Activated CD8-positive, alpha-beta T cell treated with anti-CD3 and anti-CD28 coated beads for 36 hours (primary cell): ENCODE measurements around the gene PAK6. TPM values are rescaled to one million over a fixed set of nuclear protein-coding genes. Genes with fewer than 3 reads are reported as not detected.

Source experiments
- ATAC-seq: fragments of 200-7000 bp; cut with Tn5 transposase; one replicate; pipeline ENCODE4 v1.10.0; 2021; ENCODE audit warnings: mild to moderate bottlenecking, moderate library complexity
- CTCF ChIA-PET: fragments of 350-600 bp; sonication (Branson Sonifier 250); formaldehyde crosslinking; loops from one replicate; lab custom pipeline; 2021; ENCODE audit warnings: antibody characterized with exemption; lab: Charles Lee
- POLR2A ChIA-PET: fragments of 350-600 bp; sonication (Branson Sonifier 250); formaldehyde crosslinking; loops from one replicate; lab custom pipeline; 2021; ENCODE audit warnings: antibody characterized with exemption; lab: Charles Lee
- DNase-seq: peaks from one replicate; pipeline ENCODE4 v3.0.0-alpha.2; 2020
- H3K27ac Mint-ChIP-seq: one replicate; pipeline ENCODE4 v1.8.0; 2021; ENCODE audit warnings: mild to moderate bottlenecking, mixed read lengths
- H3K27me3 Mint-ChIP-seq: one replicate; pipeline ENCODE4 v1.8.0; 2021; ENCODE audit warnings: mixed read lengths
- H3K36me3 Mint-ChIP-seq: one replicate; pipeline ENCODE4 v1.8.0; 2021; ENCODE audit warnings: low read depth, mixed read lengths
- H3K4me1 Mint-ChIP-seq: one replicate; pipeline ENCODE4 v1.8.0; 2021; ENCODE audit warnings: low read depth, mixed read lengths
- H3K4me3 Mint-ChIP-seq: one replicate; pipeline ENCODE4 v1.8.0; 2021; ENCODE audit warnings: mild to moderate bottlenecking, moderate library complexity, mixed read lengths
- H3K9me3 Mint-ChIP-seq: one replicate; pipeline ENCODE4 v1.8.0; 2021; ENCODE audit warnings: mixed read lengths
- CTCF ChIP-seq: fragments of 200-600 bp; IDR thresholded peaks from one replicate; pipeline ENCODE4 v1.8.0; 2022; ENCODE audit warnings: antibody characterized with exemption, mild to moderate bottlenecking
- intact Hi-C: fragments of 100-400 bp; cut with micrococcal nuclease; formaldehyde crosslinking; loops from one replicate; pipeline ENCODE4 v1.10.0; 2022
- total RNA-seq, 2 experiments: library from RNA; stranded (reverse); gene quantifications; one replicate each; pipeline ENCODE4 v1.2.3, GENCODE V29; 2021

Gene PAK6
- total RNA-seq, 2 experiments from 2014 or later: 0.67 to 0.83 TPM

DNA sequence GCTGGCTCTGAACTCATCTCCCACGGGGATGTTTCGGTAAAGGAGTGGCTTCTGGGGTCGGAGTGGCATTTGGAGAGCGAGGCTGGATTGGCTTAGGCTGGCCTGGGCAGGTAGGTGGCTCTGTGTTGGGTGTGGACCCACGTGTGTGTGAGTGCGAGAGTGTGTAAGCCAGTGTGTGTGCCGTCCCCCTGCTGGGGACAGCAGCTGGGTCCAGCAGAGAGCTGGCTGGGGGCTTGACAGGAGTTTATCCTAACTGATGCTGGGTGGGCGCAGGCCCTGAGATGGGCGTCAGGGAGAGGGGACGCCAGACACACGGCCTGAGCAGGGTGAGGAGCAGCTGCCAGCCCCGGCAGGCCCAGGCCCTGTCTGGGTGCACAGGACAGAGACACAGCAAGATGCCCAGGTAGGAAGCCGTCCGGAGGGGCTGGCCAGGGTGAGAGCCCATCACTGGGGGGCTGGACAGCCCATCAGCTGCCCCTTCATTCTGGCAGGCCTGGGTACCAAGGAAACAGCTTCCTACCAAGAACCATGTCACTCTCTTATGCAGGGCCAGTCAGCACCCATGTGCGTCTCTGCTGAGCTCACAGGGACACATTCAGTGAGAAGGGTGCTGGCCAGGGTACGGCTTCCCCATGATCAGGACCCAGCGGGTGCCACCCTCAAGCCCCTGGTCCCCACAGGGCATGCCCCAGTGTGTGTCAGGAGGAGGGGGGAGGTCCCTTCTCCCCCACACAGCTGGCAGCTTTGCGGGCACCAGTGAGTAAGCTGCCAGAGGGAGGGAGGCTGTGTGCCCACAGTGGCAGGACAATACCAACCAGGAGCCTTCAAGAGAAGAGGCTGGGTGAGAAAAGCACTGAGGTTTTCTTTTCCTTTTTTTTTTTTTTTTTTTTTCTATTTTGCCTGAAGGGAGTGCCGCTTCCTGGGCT, 1.1 kb downstream of the PAK6 start:
- ATAC-seq: no peak
- no peak for TF ChIP-seq CTCF
- ChIA-PET CTCF (interaction anchor here (2.9 to 5.9 kb wide), 3 partner anchors 22 to 39 kb away, joined by 17 to 55 read pairs (median 19); no protein-coding TSS in a partner anchor), POLR2A (interaction anchor here (0.6 to 1.0 kb wide), 2 partner anchors 22 to 34 kb away, joined by 3 to 4 read pairs; no protein-coding TSS in a partner anchor)
- H3K27me3 Mint-ChIP-seq: peaks cover 18% of the 10 kb centered on the region
- H3K4me1 Mint-ChIP-seq: peaks cover 7% of the 10 kb centered on the region
- H3K9me3 Mint-ChIP-seq: no peaks in the 10 kb centered on the region
- no peak overlapping the region for H3K4me3 Mint-ChIP-seq
- no peaks in the 10 kb centered on the region for H3K36me3 Mint-ChIP-seq
- no peak for DNase-seq
- H3K27ac Mint-ChIP-seq: no peak overlapping the region
- intact Hi-C loops: no loop called here

GRCh38 chr15:40240619-40241221, 1.9 kb downstream of the PAK6 start:
- ChIA-PET POLR2A (no interaction called here), CTCF (interaction anchor here (0.8 to 5.9 kb wide), 4 partner anchors 18 to 38 kb away, joined by 3 to 55 read pairs (median 18); no protein-coding TSS in a partner anchor)
- Mint-ChIP-seq H3K4me1 (peaks cover 7% of the 10 kb centered on the region), H3K4me3 (no peak overlapping the region), H3K27me3 (peaks cover 18% of the 10 kb centered on the region), H3K27ac (no peak overlapping the region), H3K36me3 (no peaks in the 10 kb centered on the region), H3K9me3 (no peaks in the 10 kb centered on the region)
- intact Hi-C loops: no loop called here
- no peak for DNase-seq
- no peak for ATAC-seq
- TF ChIP-seq CTCF: no peak

DNA sequence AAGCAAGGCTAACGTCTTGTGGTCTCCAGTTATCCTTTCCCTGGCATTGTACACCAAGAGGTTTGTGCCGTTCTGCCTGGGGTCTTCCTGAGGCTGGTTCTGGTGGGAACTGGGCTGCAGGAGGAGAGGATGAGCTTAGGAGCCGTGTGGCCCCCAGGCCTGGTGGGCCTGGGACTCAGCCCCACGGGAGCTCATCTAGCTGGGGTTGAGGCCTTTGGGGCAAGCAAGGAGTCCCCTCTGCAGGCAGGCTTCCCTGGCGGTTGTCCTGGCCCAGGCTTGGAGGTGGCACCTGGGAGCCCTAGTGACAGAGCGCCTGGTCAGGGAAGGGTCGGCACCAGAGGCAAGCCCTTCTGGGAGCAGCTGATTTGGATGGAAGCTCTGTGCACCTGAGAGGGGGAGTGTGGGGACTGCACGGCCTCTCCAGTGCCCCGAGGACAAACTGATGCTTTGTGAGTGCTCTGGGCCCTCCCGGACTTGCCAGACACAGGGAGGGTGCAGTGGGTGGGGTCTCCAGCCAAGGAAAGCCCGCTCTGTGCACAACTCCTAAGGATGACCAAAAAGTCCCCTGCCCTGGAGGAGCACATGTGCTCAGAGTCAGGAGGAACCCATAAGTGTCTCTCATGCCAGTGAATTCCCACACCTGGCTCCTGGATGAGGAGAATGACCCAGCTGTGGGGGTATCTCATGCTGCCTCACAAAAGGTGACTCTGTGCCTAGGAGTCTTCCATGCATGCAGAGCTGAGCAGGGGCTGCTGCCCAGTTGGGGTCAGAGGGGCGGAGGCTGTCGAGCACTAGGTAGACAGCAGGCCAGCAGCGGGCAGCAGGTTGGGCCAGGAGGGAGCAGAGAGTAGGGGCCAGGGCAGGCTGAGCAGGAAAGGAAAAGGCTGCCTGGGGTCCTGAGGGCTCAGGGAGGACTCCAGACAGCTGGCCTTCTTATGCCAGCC, 2.7 kb downstream of the PAK6 start:
- peaks cover 7% of the 10 kb centered on the region for H3K4me1 Mint-ChIP-seq
- intact Hi-C loops: no loop called here
- H3K36me3 Mint-ChIP-seq: no peaks in the 10 kb centered on the region
- TF ChIP-seq CTCF: no peak
- no peak for DNase-seq
- no peaks in the 10 kb centered on the region for H3K9me3 Mint-ChIP-seq
- H3K27me3 Mint-ChIP-seq: peaks cover 18% of the 10 kb centered on the region
- ChIA-PET CTCF (interaction anchor here (0.8 to 5.9 kb wide), 2 partner anchors 17 to 32 kb away, joined by 3 to 55 read pairs; no protein-coding TSS in a partner anchor), POLR2A (no interaction called here)
- H3K4me3 Mint-ChIP-seq: no peak overlapping the region
- ATAC-seq: no peak
- no peak overlapping the region for H3K27ac Mint-ChIP-seq

- POLR2A ChIA-PET: no interaction called here
- Mint-ChIP-seq H3K4me3 (no peak overlapping the region), H3K27me3 (peaks cover 18% of the 10 kb centered on the region), H3K36me3 (no peaks in the 10 kb centered on the region), H3K4me1 (peaks cover 7% of the 10 kb centered on the region), H3K9me3 (no peaks in the 10 kb centered on the region), H3K27ac (no peak overlapping the region)
- CTCF ChIA-PET: interaction anchor here (5.9 kb wide), 1 partner anchor 31 kb away, joined by 55 read pairs; no protein-coding TSS in a partner anchor
- intact Hi-C loops: no loop called here
- ATAC-seq (no peak), DNase-seq (no peak)
- TF ChIP-seq CTCF: no peak
Measured at GRCh38 chr15:40242213-40242599, 3.3 kb downstream of the PAK6 start.
